ENCODE data around the gene ZNF484. TPM values are rescaled to one million over a fixed set of nuclear protein-coding genes. Genes with fewer than 3 reads are reported as not detected.
A peak's percentile ranks its signal among the peaks of the same experiment; 100 is the strongest.

ZNF484 gene
- total RNA-seq, 2 donors from 2014 or later: 13.9 to 24.5 TPM

- H3K4me1 ChIP-seq (ENCODE audit: control insufficient read depth in 1 of 2, low read depth in 2 of 2): peaks cover 18 to 29% of the 10 kb centered on the region in 2 donors
- H3K36me3 ChIP-seq: no peaks in the 10 kb centered on the region
- H3K4me3 ChIP-seq: peak overlapping the region; percentile 64
- DNase-seq (ENCODE audit: low spot score) (no peak), ATAC-seq (ENCODE audit: insufficient number of reproducible peaks, low FRiP score, low read depth) (no peak)
- TF ChIP-seq CTCF (IDR thresholded peaks at IDR 0.05): peak; percentile 38
- no peaks in the 10 kb centered on the region for H3K9me3 ChIP-seq
- H3K27ac ChIP-seq: no peak overlapping the region
- peaks cover 34% of the 10 kb centered on the region for H3K27me3 ChIP-seq (replicated peaks; ENCODE audit: insufficient read depth)
Observed at GRCh38 chr9:92808726-92809451, 68.9 kb downstream of the ZNF484 start.

DNA sequence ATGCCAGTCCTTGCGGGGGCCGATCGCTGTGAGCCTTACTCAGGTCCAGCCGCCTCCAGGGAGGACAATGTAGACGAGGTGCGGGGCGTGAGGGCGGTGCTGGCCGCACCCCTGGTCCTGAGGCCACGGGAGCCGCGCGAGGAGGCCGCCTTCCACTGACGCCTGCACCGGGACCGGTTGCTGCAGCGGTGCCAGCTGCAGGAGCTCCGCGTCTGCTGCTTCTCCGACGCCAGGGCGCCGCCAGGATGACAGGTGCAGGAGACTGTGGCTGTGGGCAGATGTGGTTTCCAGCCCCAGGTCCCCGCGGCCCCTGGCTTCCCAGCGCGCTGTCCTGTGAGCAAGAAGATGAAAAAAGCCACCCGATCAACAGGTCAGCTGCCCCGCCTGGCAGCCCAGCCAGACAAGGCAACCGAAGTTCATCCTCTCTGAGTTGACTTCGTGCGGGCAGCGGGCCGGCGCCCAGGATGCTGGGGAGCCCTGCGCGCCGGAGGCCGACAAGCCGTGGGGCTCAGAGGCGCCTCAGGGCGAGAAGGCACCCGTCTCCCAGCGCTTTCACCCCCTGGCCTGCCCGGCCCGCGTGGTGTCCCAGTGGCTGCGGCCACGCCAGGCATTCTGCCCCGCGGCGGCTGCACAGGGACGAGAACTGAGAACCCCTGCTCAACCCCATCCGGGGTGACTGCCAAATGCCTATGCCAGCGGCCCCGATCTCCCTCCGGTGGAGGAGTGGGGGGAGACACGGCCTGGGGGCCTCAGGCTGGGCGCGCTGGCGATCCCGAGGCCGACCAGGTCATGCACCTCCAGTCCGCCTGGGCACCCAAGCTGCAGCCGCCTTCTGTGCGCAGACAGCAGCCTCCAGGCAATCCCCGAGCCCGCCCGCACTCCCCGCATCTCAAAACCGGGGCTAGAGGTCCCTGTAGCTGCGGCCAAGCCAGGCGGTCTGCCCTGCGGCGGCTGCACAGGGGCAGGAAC is 69.8 kb downstream of the ZNF484 start:
- H3K27me3 ChIP-seq (replicated peaks; ENCODE audit: insufficient read depth): peaks cover 29% of the 10 kb centered on the region

DNA sequence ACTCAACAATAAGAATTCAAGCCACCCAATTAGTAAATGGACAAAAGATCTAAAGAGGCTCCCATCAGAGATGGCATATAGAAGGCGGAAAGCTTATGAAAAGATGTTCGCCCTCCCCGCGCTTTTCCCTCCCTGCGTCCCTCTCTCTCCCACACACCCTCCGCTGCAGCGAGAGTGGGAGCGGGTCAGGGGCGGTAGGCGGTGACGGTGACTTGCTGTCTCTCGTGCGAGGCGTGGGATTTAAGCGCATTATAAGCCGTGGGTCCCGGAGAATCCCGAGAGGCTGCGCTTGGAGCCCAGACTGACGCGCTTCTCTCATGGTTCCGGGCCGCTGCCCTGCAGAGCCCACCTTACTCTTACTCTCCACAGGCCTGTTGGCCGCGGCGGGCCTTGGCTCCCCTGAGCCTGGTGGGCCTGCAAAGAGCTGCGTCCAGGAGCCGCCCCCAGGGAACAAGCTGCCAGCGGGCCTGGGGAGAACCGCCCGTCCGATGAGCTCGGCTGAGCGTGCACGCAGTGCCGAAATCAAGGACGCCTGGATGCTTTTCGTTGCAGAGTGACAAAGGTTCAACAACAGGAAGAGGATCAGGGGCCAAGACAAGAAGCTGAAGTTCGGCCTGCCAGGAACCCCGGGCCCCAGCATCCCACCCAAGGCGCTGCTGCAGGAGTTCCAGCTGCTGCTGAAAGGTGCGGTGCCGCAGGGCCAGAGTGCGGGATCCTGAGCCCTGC is 70.6 kb downstream of the ZNF484 start:
- no peak overlapping the region for H3K4me3 ChIP-seq
- peaks cover 21% of the 10 kb centered on the region for H3K27me3 ChIP-seq (replicated peaks; ENCODE audit: insufficient read depth)
- ATAC-seq (ENCODE audit: insufficient number of reproducible peaks, low FRiP score, low read depth) (no peak), DNase-seq (ENCODE audit: low spot score) (no peak)
- TF ChIP-seq CTCF (IDR thresholded peaks at IDR 0.05): no peak
- no peaks in the 10 kb centered on the region for H3K9me3 ChIP-seq
- H3K4me1 ChIP-seq (ENCODE audit: control insufficient read depth in 1 of 2, low read depth in 2 of 2): peaks cover 18 to 29% of the 10 kb centered on the region in 2 donors
- H3K27ac ChIP-seq: no peak overlapping the region
- no peaks in the 10 kb centered on the region for H3K36me3 ChIP-seq

More for the DNA sequence above, 69.8 kb downstream of the ZNF484 start:
- Histone ChIP-seq H3K27ac (no peak overlapping the region), H3K4me1 (ENCODE audit: control insufficient read depth in 1 of 2, low read depth in 2 of 2) (peaks cover 18 to 29% of the 10 kb centered on the region in 2 donors), H3K36me3 (no peaks in the 10 kb centered on the region), H3K4me3 (peak overlapping the region; percentile 64), H3K9me3 (no peaks in the 10 kb centered on the region)
- TF ChIP-seq CTCF (IDR thresholded peaks at IDR 0.05): no peak
- ATAC-seq (ENCODE audit: insufficient number of reproducible peaks, low FRiP score, low read depth) (no peak), DNase-seq (ENCODE audit: low spot score) (no peak)

GRCh38 chr9:92804727-92805126 is 73.1 kb downstream of the ZNF484 start:
- Histone ChIP-seq H3K36me3 (no peaks in the 10 kb centered on the region), H3K27me3 (replicated peaks; ENCODE audit: insufficient read depth) (peaks cover 9% of the 10 kb centered on the region), H3K9me3 (no peaks in the 10 kb centered on the region), H3K4me1 (ENCODE audit: control insufficient read depth in 1 of 2, low read depth in 2 of 2) (peaks cover 18 to 27% of the 10 kb centered on the region in 2 donors), H3K4me3 (no peak overlapping the region), H3K27ac (no peak overlapping the region)
- no peak for TF ChIP-seq CTCF (IDR thresholded peaks at IDR 0.05)
- DNase-seq (ENCODE audit: low spot score): no peak
- no peak for ATAC-seq (ENCODE audit: insufficient number of reproducible peaks, low FRiP score, low read depth)
